Measurements from ENCODE around the gene CDH18. TPM values are rescaled to one million over a fixed set of nuclear protein-coding genes. Genes with fewer than 3 reads are reported as not detected.

CDH18 gene
- total RNA-seq, 1 experiment from 2014 or later, result 0.15 TPM

DNA sequence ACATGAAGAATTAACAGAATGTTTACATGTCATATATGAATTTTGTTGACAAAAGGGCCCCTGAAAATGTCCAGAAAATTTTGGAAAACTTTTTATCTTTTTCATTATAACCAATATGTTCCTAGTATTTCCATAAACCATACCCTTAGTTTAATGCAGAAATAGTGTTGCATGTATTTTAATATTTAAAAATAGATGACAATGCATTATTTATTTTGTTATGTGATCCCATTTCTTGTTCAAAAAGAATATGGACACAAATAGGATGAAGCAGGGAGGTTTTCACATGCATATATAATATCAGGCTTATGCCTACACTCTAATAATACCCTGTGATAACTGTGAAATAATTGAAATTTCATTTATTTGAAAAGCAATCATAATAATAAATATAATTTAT lies 500.5 kb downstream of the CDH18 start:
- no peak overlapping the region for H2AFZ ChIP-seq (ENCODE audit: low read length)
- H3K4me3 ChIP-seq (ENCODE audit: low read length), result no peak overlapping the region
- H3F3A ChIP-seq (ENCODE audit: low read length, unreplicated experiment), result no peaks in the 10 kb centered on the region
- TF ChIP-seq, protein P1, sequence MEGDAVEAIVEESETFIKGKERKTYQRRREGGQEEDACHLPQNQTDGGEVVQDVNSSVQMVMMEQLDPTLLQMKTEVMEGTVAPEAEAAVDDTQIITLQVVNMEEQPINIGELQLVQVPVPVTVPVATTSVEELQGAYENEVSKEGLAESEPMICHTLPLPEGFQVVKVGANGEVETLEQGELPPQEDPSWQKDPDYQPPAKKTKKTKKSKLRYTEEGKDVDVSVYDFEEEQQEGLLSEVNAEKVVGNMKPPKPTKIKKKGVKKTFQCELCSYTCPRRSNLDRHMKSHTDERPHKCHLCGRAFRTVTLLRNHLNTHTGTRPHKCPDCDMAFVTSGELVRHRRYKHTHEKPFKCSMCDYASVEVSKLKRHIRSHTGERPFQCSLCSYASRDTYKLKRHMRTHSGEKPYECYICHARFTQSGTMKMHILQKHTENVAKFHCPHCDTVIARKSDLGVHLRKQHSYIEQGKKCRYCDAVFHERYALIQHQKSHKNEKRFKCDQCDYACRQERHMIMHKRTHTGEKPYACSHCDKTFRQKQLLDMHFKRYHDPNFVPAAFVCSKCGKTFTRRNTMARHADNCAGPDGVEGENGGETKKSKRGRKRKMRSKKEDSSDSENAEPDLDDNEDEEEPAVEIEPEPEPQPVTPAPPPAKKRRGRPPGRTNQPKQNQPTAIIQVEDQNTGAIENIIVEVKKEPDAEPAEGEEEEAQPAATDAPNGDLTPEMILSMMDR (conservative IDR thresholded peaks at IDR 0.05; ENCODE audit: low read depth, low read length), result no peak
- no peak for TF ChIP-seq EZH2 (IDR thresholded peaks at IDR 0.05; ENCODE audit: low read length, unreplicated experiment)
- TF ChIP-seq EZH2phosphoT487 (IDR thresholded peaks at IDR 0.05; ENCODE audit: borderline replicate concordance, low read length), result no peak
- H3K9me3 ChIP-seq (ENCODE audit: low read length), result no peaks in the 10 kb centered on the region
- ChIA-PET POLR2A (ENCODE audit: unreplicated experiment) (no interaction called here), CTCF (no interaction called here)
- no peaks in the 10 kb centered on the region for H3K9me2 ChIP-seq (replicated peaks; ENCODE audit: low read length)
- DNase-seq (no peak), ATAC-seq (no peak)
- no peaks in the 10 kb centered on the region for H3K4me1 ChIP-seq (ENCODE audit: insufficient read depth, low read length)
- no TSS peak for BruUV-seq (replicated peaks)
- H4K20me1 ChIP-seq (ENCODE audit: low read length), result no peaks in the 10 kb centered on the region
- intact Hi-C loops (cut with micrococcal nuclease), result no loop called here
- no peak overlapping the region for H3K27ac ChIP-seq (ENCODE audit: low read length)
- no peaks in the 10 kb centered on the region for H3K27me3 ChIP-seq (ENCODE audit: low read length)
- no peak overlapping the region for H3K4me2 ChIP-seq (ENCODE audit: low read length)
- no peak overlapping the region for H3K9ac ChIP-seq (ENCODE audit: low read length)
- no peaks in the 10 kb centered on the region for H3K36me3 ChIP-seq (ENCODE audit: low read depth, low read length)
- H3K79me2 ChIP-seq (ENCODE audit: low read length), result no peaks in the 10 kb centered on the region

DNA sequence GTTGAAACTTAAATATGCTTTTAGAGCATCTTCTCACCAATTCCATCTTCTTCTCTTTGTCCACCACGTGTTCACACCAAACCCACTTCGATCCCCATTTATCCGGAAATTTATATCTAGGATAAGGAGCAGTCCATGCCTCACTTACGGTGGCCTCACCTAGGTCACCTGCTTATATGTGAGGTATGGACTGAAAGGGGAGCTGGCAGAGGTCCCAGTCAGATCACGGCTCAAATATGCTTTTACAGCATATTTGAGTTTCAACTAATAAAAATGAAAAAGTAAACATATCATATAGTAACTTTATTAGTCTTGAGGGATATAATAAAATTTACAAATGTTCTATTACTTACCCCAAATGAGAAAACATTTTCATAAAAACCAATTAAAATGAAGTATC lies 508.4 kb downstream of the CDH18 start:
- Histone ChIP-seq H3K27me3 (ENCODE audit: low read length) (no peaks in the 10 kb centered on the region), H4K20me1 (ENCODE audit: low read length) (no peaks in the 10 kb centered on the region), H3K27ac (ENCODE audit: low read length) (no peak overlapping the region), H3F3A (ENCODE audit: low read length, unreplicated experiment) (no peaks in the 10 kb centered on the region), H3K79me2 (ENCODE audit: low read length) (no peaks in the 10 kb centered on the region), H3K4me1 (ENCODE audit: insufficient read depth, low read length) (0 out of 2 replicates have a peak, but pooled peaks cover 6% of the 10 kb centered on the region), H3K9me2 (replicated peaks; ENCODE audit: low read length) (no peaks in the 10 kb centered on the region), H3K4me3 (ENCODE audit: low read length) (no peak overlapping the region), H3K9ac (ENCODE audit: low read length) (no peak overlapping the region), H2AFZ (ENCODE audit: low read length) (no peak overlapping the region), H3K9me3 (ENCODE audit: low read length) (no peaks in the 10 kb centered on the region), H3K36me3 (ENCODE audit: low read depth, low read length) (no peaks in the 10 kb centered on the region), H3K4me2 (ENCODE audit: low read length) (no peak overlapping the region)
- BruUV-seq (replicated peaks), result no TSS peak
- peak; percentile 53 for ATAC-seq
- ChIA-PET POLR2A (ENCODE audit: unreplicated experiment) (no interaction called here), CTCF (no interaction called here)
- intact Hi-C loops (cut with micrococcal nuclease), result no loop called here
- peak; percentile 49 for DNase-seq
- TF ChIP-seq, protein P1 (conservative IDR thresholded peaks at IDR 0.05; ENCODE audit: low read depth, low read length), result no peak
- TF ChIP-seq EZH2 (IDR thresholded peaks at IDR 0.05; ENCODE audit: low read length, unreplicated experiment) (no peak), EZH2phosphoT487 (IDR thresholded peaks at IDR 0.05; ENCODE audit: borderline replicate concordance, low read length) (no peak)

DNA sequence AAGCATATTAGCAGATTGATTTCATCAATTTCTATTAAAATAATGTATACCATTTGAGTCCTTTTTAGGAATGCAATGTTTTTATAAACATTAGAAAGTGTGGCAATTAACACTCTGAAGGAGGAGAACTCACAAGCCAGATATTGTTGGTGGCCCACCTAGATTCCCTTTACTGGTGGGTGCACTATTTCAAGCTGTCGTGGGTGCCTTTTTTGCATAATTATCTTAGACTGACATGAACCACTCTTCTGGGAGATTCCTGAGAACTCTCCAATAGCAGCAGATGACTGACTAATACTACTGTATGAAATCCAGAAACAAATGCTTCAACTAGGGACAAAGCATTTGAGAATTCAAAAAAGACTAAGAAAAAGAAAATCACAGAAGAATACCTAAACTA lies 526.0 kb downstream of the CDH18 start:
- Histone ChIP-seq H3F3A (ENCODE audit: low read length, unreplicated experiment) (no peaks in the 10 kb centered on the region), H3K9ac (ENCODE audit: low read length) (no peak overlapping the region), H3K4me3 (ENCODE audit: low read length) (no peak overlapping the region), H3K79me2 (ENCODE audit: low read length) (no peaks in the 10 kb centered on the region), H3K9me2 (replicated peaks; ENCODE audit: low read length) (no peaks in the 10 kb centered on the region), H3K4me2 (ENCODE audit: low read length) (no peak overlapping the region), H4K20me1 (ENCODE audit: low read length) (no peaks in the 10 kb centered on the region), H3K4me1 (ENCODE audit: insufficient read depth, low read length) (no peaks in the 10 kb centered on the region), H3K27me3 (ENCODE audit: low read length) (no peaks in the 10 kb centered on the region), H2AFZ (ENCODE audit: low read length) (no peak overlapping the region), H3K9me3 (ENCODE audit: low read length) (no peaks in the 10 kb centered on the region), H3K36me3 (ENCODE audit: low read depth, low read length) (no peaks in the 10 kb centered on the region), H3K27ac (ENCODE audit: low read length) (no peak overlapping the region)
- POLR2A ChIA-PET (ENCODE audit: unreplicated experiment), result no interaction called here
- ATAC-seq (no peak), DNase-seq (no peak)
- TF ChIP-seq EZH2 (IDR thresholded peaks at IDR 0.05; ENCODE audit: low read length, unreplicated experiment), result no peak
- no TSS peak for BruUV-seq (replicated peaks)
- intact Hi-C loops (cut with micrococcal nuclease), result no loop called here
- CTCF ChIA-PET, result no interaction called here
